ENCODE results near the gene SSBP2.

GRCh38 chr5:81728301-81728700 lies 22.6 kb downstream of the SSBP2 start:
- no peak for TF ChIP-seq CTCF (IDR thresholded peaks at IDR 0.05; ENCODE audit: low read depth, low read length)
- no peak for TF ChIP-seq POLR2A (IDR thresholded peaks at IDR 0.05; ENCODE audit: extremely low read depth, insufficient read length)
- TF ChIP-seq MAX (IDR thresholded peaks at IDR 0.05; ENCODE audit: low read depth, low read length), result no peak
- TF ChIP-seq MYC (IDR thresholded peaks at IDR 0.05; ENCODE audit: low read depth, low read length), result no peak
